Right atrium auricular region (tissue), 2 donors: ENCODE results near the gene TBC1D16. TPM values are rescaled to one million over a fixed set of nuclear protein-coding genes. Genes with fewer than 3 reads are reported as not detected.

Experiments used
- DNase-seq: peaks from one replicate; pipeline ENCODE4 v3.0.0-alpha.2; 2019; ENCODE audit warnings: low spot score
- H3K27ac ChIP-seq, 2 donors: fragments of 200-600 bp; sonication (generic); 1 replicate in 1 of 2; 2 replicates in 1 of 2; pipeline ENCODE4 v1.5.1; 2016 to 2019
- H3K27me3 ChIP-seq, 2 donors: fragments of 200-600 bp; sonication (generic); one replicate each; pipeline versions ENCODE4 v1.5.1 to v1.6.0; 2017 to 2019
- H3K36me3 ChIP-seq: fragments of 200-600 bp; sonication (generic); one replicate; pipeline ENCODE4 v1.5.1; 2016
- H3K4me1 ChIP-seq, 2 donors: fragments of 200-600 bp; sonication (generic); one replicate each; pipeline versions ENCODE4 v1.5.1 to v1.6.0; 2017 to 2019
- H3K4me3 ChIP-seq, 2 donors: fragments of 200-600 bp; sonication (generic); 1 replicate in 1 of 2; 2 replicates in 1 of 2; pipeline ENCODE4 v1.5.1; 2017 to 2019; ENCODE audit warnings: mild to moderate bottlenecking in 1 of 2, moderate library complexity in 1 of 2
- H3K9me3 ChIP-seq, 2 donors: fragments of 200-600 bp; sonication (generic); one replicate each; pipeline ENCODE4 v1.5.1; 2019
- CTCF ChIP-seq, 2 donors: fragments of 200-600 bp; sonication (generic); IDR thresholded peaks; one replicate each; pipeline ENCODE4 v1.5.1; 2019; ENCODE audit warnings: antibody characterized with exemption in 2 of 2
- total RNA-seq, 2 donors: library from RNA; depleted of rRNA; stranded (reverse); fragments of >200 nt; gene quantifications; one replicate each; pipeline ENCODE4 v1.1.0, GENCODE V29; 2016

Gene TBC1D16
- total RNA-seq, 2 donors from 2014 or later, result 9.8 to 19.4 TPM

- no peak for DNase-seq
- no peaks in the 10 kb centered on the region for H3K9me3 ChIP-seq
- H3K4me1 ChIP-seq, result peaks cover 0 to 23% of the 10 kb centered on the region in 2 donors
- H3K4me3 ChIP-seq, result no peak overlapping the region
- H3K27me3 ChIP-seq, result no peaks in the 10 kb centered on the region
- TF ChIP-seq CTCF (IDR thresholded peaks at IDR 0.05), result no peak
- H3K36me3 ChIP-seq, result peaks cover 16% of the 10 kb centered on the region
- no peak overlapping the region for H3K27ac ChIP-seq
Measured at GRCh38 chr17:79950751-79951150, 84.9 kb downstream of the TBC1D16 start.

GRCh38 chr17:79950306-79950705 lies 85.4 kb downstream of the TBC1D16 start:
- Histone ChIP-seq H3K36me3 (peaks cover 16% of the 10 kb centered on the region), H3K27ac (no peak overlapping the region), H3K9me3 (no peaks in the 10 kb centered on the region), H3K4me3 (no peak overlapping the region), H3K27me3 (no peaks in the 10 kb centered on the region), H3K4me1 (peaks cover 0 to 23% of the 10 kb centered on the region in 2 donors)
- no peak for DNase-seq
- TF ChIP-seq CTCF (IDR thresholded peaks at IDR 0.05), result no peak

GRCh38 chr17:79949656-79950209 lies 85.9 kb downstream of the TBC1D16 start:
- H3K27me3 ChIP-seq, result no peaks in the 10 kb centered on the region
- no peak for DNase-seq
- no peak overlapping the region for H3K27ac ChIP-seq
- no peaks in the 10 kb centered on the region for H3K9me3 ChIP-seq
- no peak for TF ChIP-seq CTCF (IDR thresholded peaks at IDR 0.05)
- no peak overlapping the region for H3K4me3 ChIP-seq
- peaks cover 0 to 23% of the 10 kb centered on the region in 2 donors for H3K4me1 ChIP-seq
- peaks cover 20% of the 10 kb centered on the region for H3K36me3 ChIP-seq

GRCh38 chr17:79948945-79949655 lies 86.6 kb downstream of the TBC1D16 start:
- H3K4me3 ChIP-seq, result no peak overlapping the region
- H3K9me3 ChIP-seq, result no peaks in the 10 kb centered on the region
- H3K4me1 ChIP-seq, result peaks cover 0 to 23% of the 10 kb centered on the region in 2 donors
- no peaks in the 10 kb centered on the region for H3K27me3 ChIP-seq
- no peak for TF ChIP-seq CTCF (IDR thresholded peaks at IDR 0.05)
- no peak for DNase-seq
- H3K27ac ChIP-seq, result no peak overlapping the region
- peaks cover 26% of the 10 kb centered on the region for H3K36me3 ChIP-seq

GRCh38 chr17:79948406-79948944 lies 87.2 kb downstream of the TBC1D16 start:
- peaks cover 33% of the 10 kb centered on the region for H3K36me3 ChIP-seq
- DNase-seq, result no peak

More at GRCh38 chr17:79948406-79948944, 87.2 kb downstream of the TBC1D16 start:
- no peak for TF ChIP-seq CTCF (IDR thresholded peaks at IDR 0.05)
- Histone ChIP-seq H3K4me3 (no peak overlapping the region), H3K9me3 (no peaks in the 10 kb centered on the region), H3K27ac (no peak overlapping the region), H3K4me1 (peaks cover 0 to 23% of the 10 kb centered on the region in 2 donors), H3K27me3 (no peaks in the 10 kb centered on the region)
